ENCODE data around the gene SLC10A1. TPM values are rescaled to one million over a fixed set of nuclear protein-coding genes. Genes with fewer than 3 reads are reported as not detected.

The SLC10A1 gene
- total RNA-seq, 1 experiment from 2014 or later: not detected

- no peaks in the 10 kb centered on the region for H3K9me3 ChIP-seq (ENCODE audit: control insufficient read depth in 1 of 2, insufficient read depth in 1 of 2, low read depth in 1 of 2, low read length in 2 of 2)
- no peak overlapping the region for H3K27ac ChIP-seq (ENCODE audit: low read depth, low read length)
- TF ChIP-seq YY1 (IDR thresholded peaks at IDR 0.05; ENCODE audit: extremely low read depth, insufficient replicate concordance, low read depth, low read length): no peak
- no peak for TF ChIP-seq ZNF274 (IDR thresholded peaks at IDR 0.05; ENCODE audit: low read depth, low read length)
- ATAC-seq (no peak), DNase-seq (ENCODE audit: low read depth, low spot score) (no peak)
- no peak overlapping the region for H3K4me2 ChIP-seq (ENCODE audit: low read length)
- H3K79me2 ChIP-seq (ENCODE audit: insufficient read depth, low read length): peaks cover 39% of the 10 kb centered on the region
- ChIA-PET POLR2A (no interaction called here), CTCF (interaction anchor here (1.0 kb wide), 1 partner anchor 190 kb away, joined by 3 read pairs; no protein-coding TSS in a partner anchor), RAD21 (ENCODE audit: low non-redundant PET in 1 of 2, low total read pairs in 2 of 2, uncharacterized antibody in 2 of 2, unreplicated experiment in 2 of 2) (interaction anchor here in 1 of 2 experiments (0.7 kb wide), 1 partner anchor 301 kb away, joined by 4 read pairs; no protein-coding TSS in a partner anchor)
- H3K27me3 ChIP-seq (ENCODE audit: insufficient read depth, low read length): no peaks in the 10 kb centered on the region
- H3K36me3 ChIP-seq (ENCODE audit: control insufficient read depth in 1 of 2, insufficient read depth in 2 of 2, low read length in 2 of 2): peaks cover 65 to 69% of the 10 kb centered on the region in 2 experiments
- H4K20me1 ChIP-seq (ENCODE audit: insufficient read depth): peaks cover 9% of the 10 kb centered on the region; the same call in 1 of the 2 replicates
- BruUV-seq (replicated peaks): no TSS peak
- H3K4me3 ChIP-seq (replicated peaks in 1 of 2; ENCODE audit: low read depth in 1 of 2, low read length in 2 of 2): no peak overlapping the region
- no peaks in the 10 kb centered on the region for H3K4me1 ChIP-seq (ENCODE audit: control insufficient read depth in 1 of 2, insufficient read depth in 2 of 2, low read length in 2 of 2)
- no peak overlapping the region for H3K9ac ChIP-seq (ENCODE audit: low read length)
- H3K9me2 ChIP-seq (ENCODE audit: insufficient read depth): no peaks in the 10 kb centered on the region
- intact Hi-C loops (cut with micrococcal nuclease): no loop called here
- H2AFZ ChIP-seq (ENCODE audit: low read depth, low read length, poor library complexity, severe bottlenecking): no peak overlapping the region
These were observed 22.0 kb downstream of the SLC10A1 start for GRCh38 chr14:69775012-69775411.

GRCh38 chr14:69773571-69774276 is 23.3 kb downstream of the SLC10A1 start:
- no peak overlapping the region for H3K4me2 ChIP-seq (ENCODE audit: low read length)
- POLR2A ChIA-PET: no interaction called here
- H2AFZ ChIP-seq (ENCODE audit: low read depth, low read length, poor library complexity, severe bottlenecking): no peak overlapping the region
- ATAC-seq (no peak), DNase-seq (ENCODE audit: low read depth, low spot score) (no peak)
- peaks cover 73 to 80% of the 10 kb centered on the region in 2 experiments for H3K36me3 ChIP-seq (ENCODE audit: control insufficient read depth in 1 of 2, insufficient read depth in 2 of 2, low read length in 2 of 2)
- no TSS peak for BruUV-seq (replicated peaks)
- RAD21 ChIA-PET (ENCODE audit: low non-redundant PET in 1 of 2, low total read pairs in 2 of 2, uncharacterized antibody in 2 of 2, unreplicated experiment in 2 of 2): no interaction called here
- H3K9me3 ChIP-seq (ENCODE audit: control insufficient read depth in 1 of 2, insufficient read depth in 1 of 2, low read depth in 1 of 2, low read length in 2 of 2): no peaks in the 10 kb centered on the region
- H3K27me3 ChIP-seq (ENCODE audit: insufficient read depth, low read length): no peaks in the 10 kb centered on the region
- CTCF ChIA-PET: no interaction called here
- H3K27ac ChIP-seq (ENCODE audit: low read depth, low read length): no peak overlapping the region
- H3K9me2 ChIP-seq (ENCODE audit: insufficient read depth): no peaks in the 10 kb centered on the region
- H3K9ac ChIP-seq (ENCODE audit: low read length): no peak overlapping the region
- peaks cover 51% of the 10 kb centered on the region for H3K79me2 ChIP-seq (ENCODE audit: insufficient read depth, low read length)
- no peak overlapping the region for H3K4me3 ChIP-seq (replicated peaks in 1 of 2; ENCODE audit: low read depth in 1 of 2, low read length in 2 of 2)
- intact Hi-C loops (cut with micrococcal nuclease): no loop called here
- no peak for TF ChIP-seq YY1 (IDR thresholded peaks at IDR 0.05; ENCODE audit: extremely low read depth, insufficient replicate concordance, low read depth, low read length)
- TF ChIP-seq ELF1 (IDR thresholded peaks at IDR 0.05; ENCODE audit: borderline replicate concordance, low read depth): no peak
- no peak for TF ChIP-seq CTCF (IDR thresholded peaks at IDR 0.05 in 2 of 3, conservative IDR thresholded peaks at IDR 0.05 in 1 of 3; ENCODE audit: borderline replicate concordance in 1 of 3, insufficient read depth in 1 of 3, low read depth in 2 of 3, low read length in 2 of 3)
- no peak for TF ChIP-seq CBX3 (IDR thresholded peaks at IDR 0.05; ENCODE audit: low read depth)
- TF ChIP-seq TCF7L2 (IDR thresholded peaks at IDR 0.05; ENCODE audit: borderline replicate concordance, extremely low read depth, insufficient read depth, insufficient read length): no peak
- 0 out of 2 replicates have a peak, but pooled peaks have one; percentile 9 for TF ChIP-seq SIN3A (IDR thresholded peaks at IDR 0.05; ENCODE audit: low read depth)
- no peak for TF ChIP-seq ZNF274 (IDR thresholded peaks at IDR 0.05; ENCODE audit: low read depth, low read length)
- TF ChIP-seq EZH2 (IDR thresholded peaks at IDR 0.05): no peak
- peak; percentile 42; the same call in 1 of the 2 replicates for TF ChIP-seq POLR2AphosphoS5 (IDR thresholded peaks at IDR 0.05; ENCODE audit: low read depth, low read length)
- no peaks in the 10 kb centered on the region; a peak in 1 of 4 replicates for H3K4me1 ChIP-seq (ENCODE audit: control insufficient read depth in 1 of 2, insufficient read depth in 2 of 2, low read length in 2 of 2)
- peaks cover 19% of the 10 kb centered on the region; the same call in 1 of the 2 replicates for H4K20me1 ChIP-seq (ENCODE audit: insufficient read depth)

Data from HCT116 (cell line).